Chondrocyte (in vitro differentiated cells): ENCODE results near the gene TSPOAP1. TPM values are rescaled to one million over a fixed set of nuclear protein-coding genes. Genes with fewer than 3 reads are reported as not detected.

ENCODE experiments used
- DNase-seq: peaks from one replicate; pipeline ENCODE4 v3.0.0; 2021; ENCODE audit warnings: mixed read lengths, low spot score
- H3K27ac Mint-ChIP-seq: one replicate; pipeline ENCODE4 v1.8.0; 2021; ENCODE audit warnings: mild to moderate bottlenecking, moderate library complexity, mixed read lengths; ENCODE audit not compliant: unreplicated experiment
- H3K27me3 Mint-ChIP-seq: 2 replicates; pipeline ENCODE4 v1.8.0; 2021; ENCODE audit warnings: low read depth, mixed read lengths
- H3K36me3 Mint-ChIP-seq: 2 replicates; pipeline ENCODE4 v1.8.0; 2021; ENCODE audit warnings: low read depth, mixed read lengths
- H3K4me1 Mint-ChIP-seq: 2 replicates; pipeline ENCODE4 v1.8.0; 2021; ENCODE audit warnings: low read depth, mild to moderate bottlenecking, mixed read lengths
- H3K4me3 Mint-ChIP-seq: one replicate; pipeline ENCODE4 v1.8.0; 2021; ENCODE audit warnings: mild to moderate bottlenecking, moderate library complexity, mixed read lengths; ENCODE audit not compliant: unreplicated experiment
- H3K9me3 Mint-ChIP-seq: 2 replicates; pipeline ENCODE4 v1.8.0; 2021; ENCODE audit warnings: low read depth, mixed read lengths
- total RNA-seq: library from RNA; stranded (reverse); gene quantifications from 3 replicates; pipeline ENCODE4 v1.2.1, GENCODE V29; 2021
- TF ChIP-seq, protein P1 (sequence below): fragments of 200-600 bp; sonication (generic); IDR thresholded peaks from 2 replicates; pipeline ENCODE4 v1.5.0; 2021; ENCODE audit warnings: antibody characterized with exemption, mild to moderate bottlenecking, moderate library complexity

The TSPOAP1 gene
- total RNA-seq, 1 donor from 2014 or later: 2.0 TPM

DNA sequence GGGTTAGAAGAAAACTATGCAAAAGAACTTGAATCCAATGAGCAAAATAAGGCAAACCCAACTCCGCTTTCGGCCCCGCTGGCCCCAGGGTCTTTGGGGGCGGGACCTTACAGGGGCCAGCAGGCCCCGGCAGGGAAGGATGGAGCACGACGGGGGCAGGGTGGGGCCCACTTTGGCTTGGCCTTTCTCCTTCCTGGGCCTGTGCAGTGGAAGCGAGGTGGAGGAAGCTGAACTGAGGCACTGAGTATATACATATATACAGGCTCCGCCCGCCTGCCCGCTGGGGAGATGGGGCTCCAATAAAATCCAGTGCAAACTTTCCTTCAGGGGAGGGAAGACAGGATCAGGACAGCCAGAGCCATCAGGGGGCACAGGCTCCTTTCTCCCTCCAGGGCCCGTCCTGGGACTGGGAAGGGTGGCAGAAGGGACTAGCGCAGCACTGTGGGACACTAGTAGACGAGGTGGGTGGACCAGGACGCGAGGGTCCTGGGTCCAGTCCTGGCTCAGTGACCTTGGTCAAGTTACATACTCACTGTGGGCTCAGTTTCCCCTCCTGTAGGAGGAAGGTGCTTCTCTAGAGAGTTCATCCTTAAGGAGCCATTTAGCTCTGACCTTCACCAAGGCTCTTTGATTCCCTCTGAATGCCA lies 27.0 kb downstream of the TSPOAP1 start:
- H3K36me3 Mint-ChIP-seq: no peaks in the 10 kb centered on the region
- peaks cover 20% of the 10 kb centered on the region for H3K27me3 Mint-ChIP-seq
- TF ChIP-seq, protein P1, sequence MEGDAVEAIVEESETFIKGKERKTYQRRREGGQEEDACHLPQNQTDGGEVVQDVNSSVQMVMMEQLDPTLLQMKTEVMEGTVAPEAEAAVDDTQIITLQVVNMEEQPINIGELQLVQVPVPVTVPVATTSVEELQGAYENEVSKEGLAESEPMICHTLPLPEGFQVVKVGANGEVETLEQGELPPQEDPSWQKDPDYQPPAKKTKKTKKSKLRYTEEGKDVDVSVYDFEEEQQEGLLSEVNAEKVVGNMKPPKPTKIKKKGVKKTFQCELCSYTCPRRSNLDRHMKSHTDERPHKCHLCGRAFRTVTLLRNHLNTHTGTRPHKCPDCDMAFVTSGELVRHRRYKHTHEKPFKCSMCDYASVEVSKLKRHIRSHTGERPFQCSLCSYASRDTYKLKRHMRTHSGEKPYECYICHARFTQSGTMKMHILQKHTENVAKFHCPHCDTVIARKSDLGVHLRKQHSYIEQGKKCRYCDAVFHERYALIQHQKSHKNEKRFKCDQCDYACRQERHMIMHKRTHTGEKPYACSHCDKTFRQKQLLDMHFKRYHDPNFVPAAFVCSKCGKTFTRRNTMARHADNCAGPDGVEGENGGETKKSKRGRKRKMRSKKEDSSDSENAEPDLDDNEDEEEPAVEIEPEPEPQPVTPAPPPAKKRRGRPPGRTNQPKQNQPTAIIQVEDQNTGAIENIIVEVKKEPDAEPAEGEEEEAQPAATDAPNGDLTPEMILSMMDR: no peak
- no peak overlapping the region for H3K27ac Mint-ChIP-seq
- peaks cover 5% of the 10 kb centered on the region for H3K9me3 Mint-ChIP-seq
- no peak for DNase-seq
- no peaks in the 10 kb centered on the region for H3K4me1 Mint-ChIP-seq
- no peak overlapping the region for H3K4me3 Mint-ChIP-seq

DNA sequence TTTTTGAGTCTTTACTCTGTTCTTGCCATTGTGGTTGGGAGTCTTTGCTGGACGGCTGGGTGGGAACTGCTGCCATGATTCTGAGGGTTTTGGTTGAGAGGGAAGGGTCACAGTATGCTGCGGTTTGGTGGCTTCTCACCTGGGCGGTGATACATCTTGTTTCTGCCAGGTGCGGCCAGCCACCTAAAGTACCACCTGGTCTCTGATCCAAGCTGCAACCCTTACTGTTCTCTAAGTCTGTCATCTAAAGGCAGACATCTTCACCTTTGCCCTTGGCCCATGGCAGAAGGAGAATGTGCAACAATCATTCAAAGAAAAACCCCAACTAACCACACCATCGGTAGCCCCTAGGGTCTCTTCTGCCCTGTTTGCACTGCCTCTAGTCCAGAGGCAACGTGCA lies 28.3 kb downstream of the TSPOAP1 start:
- TF ChIP-seq, protein P1: no peak
- Mint-ChIP-seq H3K4me3 (no peak overlapping the region), H3K9me3 (peaks cover 7% of the 10 kb centered on the region), H3K36me3 (no peaks in the 10 kb centered on the region), H3K4me1 (no peaks in the 10 kb centered on the region), H3K27ac (no peak overlapping the region), H3K27me3 (peaks cover 20% of the 10 kb centered on the region)
- DNase-seq: no peak

DNA sequence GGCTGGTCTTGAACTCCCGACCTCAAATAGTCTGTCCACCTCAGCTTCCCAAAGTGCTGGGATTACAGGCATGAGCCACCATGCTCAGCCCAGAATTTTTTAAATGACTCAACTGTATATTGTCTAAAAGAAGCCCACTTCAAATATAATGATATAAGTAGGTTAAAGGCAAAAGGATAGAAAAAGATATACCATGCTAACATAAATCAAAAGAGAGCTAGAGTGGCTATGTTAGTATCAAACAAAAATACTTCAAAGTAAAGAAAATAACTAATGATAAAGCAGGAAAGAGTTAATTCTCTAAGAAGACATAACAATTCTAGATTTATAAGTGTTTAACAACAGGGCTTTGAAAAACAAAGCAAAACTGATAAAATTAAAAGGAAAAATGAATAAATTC lies 34.6 kb downstream of the TSPOAP1 start:
- H3K4me1 Mint-ChIP-seq: no peaks in the 10 kb centered on the region
- H3K27ac Mint-ChIP-seq: no peak overlapping the region
- TF ChIP-seq, protein P1: no peak
- H3K27me3 Mint-ChIP-seq: peaks cover 30% of the 10 kb centered on the region
- DNase-seq: no peak
- H3K4me3 Mint-ChIP-seq: no peak overlapping the region
- no peaks in the 10 kb centered on the region for H3K36me3 Mint-ChIP-seq
- peaks cover 10% of the 10 kb centered on the region for H3K9me3 Mint-ChIP-seq

DNA sequence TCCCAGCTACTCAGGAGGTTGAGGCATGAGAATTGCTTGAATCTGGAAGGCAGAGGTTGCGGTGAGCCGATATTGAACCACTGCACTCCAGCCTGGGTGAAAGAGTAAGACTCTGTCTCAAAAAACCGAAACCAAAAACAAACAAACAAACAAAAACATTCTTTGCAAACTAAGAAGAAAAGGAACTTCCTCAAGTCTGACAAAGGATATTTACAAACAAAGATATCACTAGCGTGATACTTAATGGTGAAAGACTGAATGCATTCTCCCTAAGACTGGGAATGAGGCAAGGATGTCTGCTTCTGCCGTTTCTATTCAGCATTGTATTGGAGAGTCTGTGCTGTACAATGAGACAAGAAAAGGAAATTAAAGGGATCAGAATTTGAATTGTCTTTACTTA lies 37.3 kb downstream of the TSPOAP1 start:
- Mint-ChIP-seq H3K36me3 (no peaks in the 10 kb centered on the region), H3K4me1 (no peaks in the 10 kb centered on the region), H3K4me3 (no peak overlapping the region), H3K27me3 (peaks cover 27% of the 10 kb centered on the region), H3K27ac (no peak overlapping the region), H3K9me3 (peaks cover 3% of the 10 kb centered on the region)
- DNase-seq: no peak
- TF ChIP-seq, protein P1: no peak

DNA sequence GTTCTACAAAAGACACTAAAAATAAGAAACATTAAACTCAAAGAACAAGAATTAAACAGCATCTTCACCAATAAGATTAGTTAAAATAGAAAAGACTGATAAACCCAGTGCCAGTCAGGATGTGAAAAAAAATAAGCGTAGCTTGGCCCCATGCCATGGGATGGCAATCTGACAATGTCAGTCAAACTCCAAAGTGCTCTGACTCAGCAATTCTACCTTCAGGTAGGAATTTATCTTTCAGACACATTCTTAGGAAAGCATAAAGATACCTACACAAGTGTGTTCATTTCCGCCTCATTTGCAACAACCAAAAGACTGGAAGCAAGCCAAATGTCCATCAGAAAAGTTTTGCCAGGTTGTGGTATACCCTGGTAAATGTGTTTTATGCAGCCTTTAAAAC lies 38.7 kb downstream of the TSPOAP1 start:
- peaks cover 27% of the 10 kb centered on the region for H3K27me3 Mint-ChIP-seq
- peaks cover 3% of the 10 kb centered on the region for H3K9me3 Mint-ChIP-seq
- no peak for DNase-seq
- TF ChIP-seq, protein P1: no peak
- no peaks in the 10 kb centered on the region for H3K36me3 Mint-ChIP-seq
- peaks cover 3% of the 10 kb centered on the region for H3K4me1 Mint-ChIP-seq
- H3K27ac Mint-ChIP-seq: no peak overlapping the region
- H3K4me3 Mint-ChIP-seq: no peak overlapping the region
